ENCODE data around the gene PDIA6.

PDIA6 gene, protein sequence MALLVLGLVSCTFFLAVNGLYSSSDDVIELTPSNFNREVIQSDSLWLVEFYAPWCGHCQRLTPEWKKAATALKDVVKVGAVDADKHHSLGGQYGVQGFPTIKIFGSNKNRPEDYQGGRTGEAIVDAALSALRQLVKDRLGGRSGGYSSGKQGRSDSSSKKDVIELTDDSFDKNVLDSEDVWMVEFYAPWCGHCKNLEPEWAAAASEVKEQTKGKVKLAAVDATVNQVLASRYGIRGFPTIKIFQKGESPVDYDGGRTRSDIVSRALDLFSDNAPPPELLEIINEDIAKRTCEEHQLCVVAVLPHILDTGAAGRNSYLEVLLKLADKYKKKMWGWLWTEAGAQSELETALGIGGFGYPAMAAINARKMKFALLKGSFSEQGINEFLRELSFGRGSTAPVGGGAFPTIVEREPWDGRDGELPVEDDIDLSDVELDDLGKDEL

DNA sequence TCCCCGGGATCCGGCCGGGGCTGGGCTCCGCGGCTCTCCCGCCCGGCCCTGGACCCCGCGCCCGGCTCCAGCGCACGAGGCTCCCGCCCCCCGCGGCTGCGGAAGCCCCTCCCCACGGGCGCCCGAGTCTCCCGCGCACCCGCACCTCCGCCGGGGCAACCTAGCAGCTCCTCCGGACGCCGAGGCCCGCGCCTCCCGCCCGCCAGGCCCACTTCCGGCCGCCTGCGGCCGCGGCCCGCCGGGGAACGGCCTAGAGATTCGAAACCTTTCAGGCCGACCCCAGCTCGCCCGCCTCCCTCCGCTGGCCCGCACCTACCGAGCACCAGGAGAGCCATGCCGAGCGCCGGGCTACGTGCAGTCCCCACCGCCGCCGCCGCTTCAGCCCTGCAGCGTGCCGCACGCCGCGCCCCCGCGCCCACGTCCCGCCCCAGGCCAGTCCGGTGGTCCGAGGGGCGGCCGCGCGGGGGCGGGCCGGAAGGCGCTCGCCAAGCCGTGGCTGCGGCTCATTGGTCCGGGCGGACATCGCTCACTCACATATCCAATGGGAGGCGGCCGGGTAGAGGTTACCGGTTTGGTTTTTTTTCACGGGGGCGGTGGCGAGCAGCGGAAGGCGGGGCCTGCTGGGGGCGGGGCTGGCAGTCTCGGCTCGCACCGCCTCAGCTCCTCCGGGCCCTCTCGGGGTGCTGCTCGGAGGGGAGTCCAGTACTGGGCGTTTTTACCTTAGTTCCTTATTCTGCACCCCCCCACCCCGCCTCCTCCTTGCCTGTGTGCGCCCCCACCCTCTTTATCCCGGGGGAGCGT lies at the start of gene PDIA6:
Gene PDIA6, minus strand, starts transcription at position 424 of the 801 bp plus-strand sequence. Its CDS starts 89 bp downstream, at position 335.
- Histone ChIP-seq H3K36me3 (ENCODE audit: control insufficient read depth in 5 of 5, insufficient read depth in 5 of 5, low read length in 5 of 5) (no peaks in the 10 kb centered on the region), H3K9me3 (ENCODE audit: control insufficient read depth in 5 of 5, low read length in 5 of 5) (no peaks in the 10 kb centered on the region), H3K9ac (ENCODE audit: low read length in 5 of 5) (peak within 1 kb of the TSS; percentile 57 to 92 (median 85)), H3K27ac (ENCODE audit: low read depth, low read length) (peak within 1 kb of the TSS; percentile 62), H3K4me1 (ENCODE audit: control insufficient read depth in 5 of 5, insufficient read depth in 5 of 5, low read length in 5 of 5) (peaks cover 7 to 42% (median 37%) of the 10 kb centered on the region in 5 donors), H3K4me3 (ENCODE audit: low read depth in 1 of 5, low read length in 5 of 5) (peak within 1 kb of the TSS; percentile 66 to 88 (median 78)), H3K27me3 (ENCODE audit: control insufficient read depth in 5 of 5, insufficient read depth in 4 of 5, low read length in 5 of 5) (no peaks in the 10 kb centered on the region)

DNA sequence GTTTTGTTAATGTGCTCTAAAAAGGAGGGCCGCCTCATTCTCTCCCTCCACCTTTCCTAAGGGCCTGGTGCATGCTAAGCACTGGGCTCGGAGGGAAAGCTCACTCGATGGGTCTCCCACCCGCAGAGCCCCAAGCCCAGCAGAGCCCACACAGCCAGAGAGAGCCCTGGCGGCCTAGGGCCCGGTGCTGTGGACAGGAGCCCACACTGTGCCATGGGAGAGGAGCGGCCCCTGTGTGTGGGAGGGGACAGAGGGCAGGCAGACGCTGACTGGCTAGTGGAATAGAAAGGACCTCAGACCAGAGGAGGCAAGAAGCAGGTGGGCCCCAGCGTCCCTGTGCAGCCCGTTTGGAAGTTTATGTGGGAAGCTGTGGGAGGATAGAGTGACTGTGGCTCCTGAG lies 49.7 kb upstream of the PDIA6 start:
- Histone ChIP-seq H3K9me3 (ENCODE audit: control insufficient read depth in 5 of 5, low read length in 5 of 5) (no peaks in the 10 kb centered on the region), H3K36me3 (ENCODE audit: control insufficient read depth in 5 of 5, insufficient read depth in 5 of 5, low read length in 5 of 5) (no peaks in the 10 kb centered on the region), H3K4me3 (ENCODE audit: low read depth in 1 of 5, low read length in 5 of 5) (no peak overlapping the region), H3K9ac (ENCODE audit: low read length in 5 of 5) (no peak overlapping the region), H3K27me3 (ENCODE audit: control insufficient read depth in 5 of 5, insufficient read depth in 4 of 5, low read length in 5 of 5) (peaks cover 8 to 25% (median 16%) of the 10 kb centered on the region in 5 donors), H3K4me1 (ENCODE audit: control insufficient read depth in 5 of 5, insufficient read depth in 5 of 5, low read length in 5 of 5) (peaks cover 0 to 6% (median 0%) of the 10 kb centered on the region in 5 donors), H3K27ac (ENCODE audit: low read depth, low read length) (no peak overlapping the region)

DNA sequence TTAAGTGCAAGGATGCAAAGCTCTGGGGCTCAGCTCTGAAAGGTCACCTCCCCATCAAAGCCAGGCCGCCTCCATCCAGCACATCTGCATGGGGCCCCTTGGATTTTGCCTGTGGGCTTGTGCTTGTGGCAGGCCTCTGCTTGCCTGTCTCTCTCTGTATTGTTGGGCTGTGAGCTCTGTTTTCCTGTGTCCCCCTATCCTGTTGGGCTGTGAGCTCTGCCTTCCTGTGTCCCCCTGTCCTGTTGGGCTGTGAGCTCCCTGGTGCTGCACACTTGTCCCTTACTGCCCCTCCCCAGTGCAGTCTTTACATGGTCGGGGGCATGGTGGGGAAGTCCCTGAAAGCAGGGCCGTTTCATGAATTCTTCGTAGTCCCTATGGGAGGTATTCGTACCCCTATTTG lies 49.2 kb upstream of the PDIA6 start:
- Histone ChIP-seq H3K36me3 (ENCODE audit: control insufficient read depth in 5 of 5, insufficient read depth in 5 of 5, low read length in 5 of 5) (no peaks in the 10 kb centered on the region), H3K4me3 (ENCODE audit: low read depth in 1 of 5, low read length in 5 of 5) (no peak overlapping the region), H3K9ac (ENCODE audit: low read length in 5 of 5) (no peak overlapping the region), H3K27me3 (ENCODE audit: control insufficient read depth in 5 of 5, insufficient read depth in 4 of 5, low read length in 5 of 5) (peaks cover 8 to 25% (median 16%) of the 10 kb centered on the region in 5 donors), H3K9me3 (ENCODE audit: control insufficient read depth in 5 of 5, low read length in 5 of 5) (no peaks in the 10 kb centered on the region), H3K27ac (ENCODE audit: low read depth, low read length) (no peak overlapping the region), H3K4me1 (ENCODE audit: control insufficient read depth in 5 of 5, insufficient read depth in 5 of 5, low read length in 5 of 5) (peaks cover 0 to 6% (median 0%) of the 10 kb centered on the region in 5 donors)

DNA sequence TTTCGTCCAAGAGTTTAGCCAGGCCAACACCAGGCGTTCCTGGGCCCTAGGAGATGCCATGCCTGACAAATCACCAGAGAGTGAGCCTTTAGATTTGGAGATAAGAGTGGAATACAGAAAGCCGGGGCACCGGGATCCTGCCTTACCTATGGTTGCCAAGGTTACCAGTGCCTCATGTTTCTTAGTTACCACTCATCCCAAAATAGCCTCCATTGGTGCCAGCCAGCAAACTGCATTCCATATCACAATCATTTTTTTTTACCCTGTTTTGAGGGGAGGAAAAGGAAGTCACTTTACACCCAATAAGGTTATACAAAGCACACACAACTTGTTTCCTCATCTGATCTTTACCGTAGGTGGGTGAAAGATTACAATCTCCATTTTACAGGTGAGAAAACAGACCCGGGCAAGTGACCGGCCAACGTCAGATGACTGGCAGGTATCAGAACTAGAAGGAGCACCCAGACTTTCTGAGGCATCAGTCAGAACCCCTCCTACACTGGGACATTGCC lies 48.3 kb upstream of the PDIA6 start:
- Histone ChIP-seq H3K9ac (ENCODE audit: low read length in 5 of 5) (no peak overlapping the region), H3K27ac (ENCODE audit: low read depth, low read length) (no peak overlapping the region), H3K4me1 (ENCODE audit: control insufficient read depth in 5 of 5, insufficient read depth in 5 of 5, low read length in 5 of 5) (peaks cover 0 to 6% (median 0%) of the 10 kb centered on the region in 5 donors), H3K4me3 (ENCODE audit: low read depth in 1 of 5, low read length in 5 of 5) (no peak overlapping the region), H3K9me3 (ENCODE audit: control insufficient read depth in 5 of 5, low read length in 5 of 5) (no peaks in the 10 kb centered on the region), H3K36me3 (ENCODE audit: control insufficient read depth in 5 of 5, insufficient read depth in 5 of 5, low read length in 5 of 5) (no peaks in the 10 kb centered on the region), H3K27me3 (ENCODE audit: control insufficient read depth in 5 of 5, insufficient read depth in 4 of 5, low read length in 5 of 5) (peaks cover 8 to 24% (median 14%) of the 10 kb centered on the region in 5 donors)

DNA sequence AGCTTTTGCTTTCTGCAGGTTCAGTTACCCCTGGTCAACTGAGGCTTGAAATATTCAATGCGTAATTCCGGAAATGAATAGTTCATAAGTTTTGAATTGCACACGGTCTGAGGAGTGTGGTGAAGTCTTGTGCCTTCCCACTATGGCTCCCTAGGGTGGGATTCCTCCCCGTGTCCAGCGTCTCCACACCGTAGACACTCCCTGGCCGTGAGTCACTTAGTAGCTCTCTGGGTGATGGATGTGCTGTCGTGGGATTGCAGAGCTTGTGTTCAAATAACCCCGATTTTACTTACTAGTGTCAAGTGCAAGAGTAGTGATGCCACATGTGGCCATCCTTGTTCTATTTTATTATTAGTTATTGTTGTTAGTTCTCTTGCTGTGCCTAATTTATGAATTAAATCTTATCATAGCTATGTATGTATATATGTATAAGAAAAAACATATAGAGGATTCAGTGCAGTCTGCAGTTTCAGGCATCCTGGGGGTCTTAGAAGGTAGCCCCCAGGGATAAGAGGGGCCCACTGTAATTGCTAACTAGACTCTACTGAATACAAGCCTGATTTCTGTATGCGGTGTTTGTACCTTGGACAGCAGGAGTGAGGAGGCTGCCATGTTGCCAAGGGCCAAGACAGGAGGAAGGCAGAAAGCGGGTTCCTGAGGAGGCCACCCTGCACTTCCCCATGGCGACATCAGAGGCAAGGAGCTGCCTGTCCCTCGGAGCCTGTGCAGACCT lies 47.7 kb upstream of the PDIA6 start:
- peaks cover 0 to 6% (median 0%) of the 10 kb centered on the region in 5 donors for H3K4me1 ChIP-seq (ENCODE audit: control insufficient read depth in 5 of 5, insufficient read depth in 5 of 5, low read length in 5 of 5)
- H3K9me3 ChIP-seq (ENCODE audit: control insufficient read depth in 5 of 5, low read length in 5 of 5): no peaks in the 10 kb centered on the region
- no peak overlapping the region for H3K9ac ChIP-seq (ENCODE audit: low read length in 5 of 5)
- no peak overlapping the region for H3K27ac ChIP-seq (ENCODE audit: low read depth, low read length)
- no peaks in the 10 kb centered on the region for H3K36me3 ChIP-seq (ENCODE audit: control insufficient read depth in 5 of 5, insufficient read depth in 5 of 5, low read length in 5 of 5)
- peaks cover 8 to 18% (median 14%) of the 10 kb centered on the region in 5 donors for H3K27me3 ChIP-seq (ENCODE audit: control insufficient read depth in 5 of 5, insufficient read depth in 4 of 5, low read length in 5 of 5)
- no peak overlapping the region for H3K4me3 ChIP-seq (ENCODE audit: low read depth in 1 of 5, low read length in 5 of 5)

DNA sequence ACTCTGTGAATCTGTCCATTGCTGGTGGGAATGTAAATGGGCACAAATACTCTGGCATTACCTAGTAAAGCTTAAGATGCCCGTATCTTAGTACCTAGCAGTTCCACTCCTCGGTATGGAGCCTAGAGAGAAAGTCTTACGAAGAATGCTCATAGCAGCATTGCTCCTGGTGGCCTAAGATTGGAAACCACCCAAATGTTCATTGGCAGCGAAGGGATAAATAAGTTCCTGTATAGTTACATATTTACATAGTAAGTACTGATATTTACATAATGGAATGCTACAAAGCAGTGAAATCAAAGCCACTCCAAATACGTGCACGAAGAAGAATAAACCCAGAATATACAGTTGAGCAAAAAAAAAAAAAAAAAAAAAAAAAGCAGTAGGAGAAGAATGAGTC lies 46.7 kb upstream of the PDIA6 start:
- Histone ChIP-seq H3K27ac (ENCODE audit: low read depth, low read length) (no peak overlapping the region), H3K9ac (ENCODE audit: low read length in 5 of 5) (no peak overlapping the region), H3K36me3 (ENCODE audit: control insufficient read depth in 5 of 5, insufficient read depth in 5 of 5, low read length in 5 of 5) (no peaks in the 10 kb centered on the region), H3K9me3 (ENCODE audit: control insufficient read depth in 5 of 5, low read length in 5 of 5) (no peaks in the 10 kb centered on the region), H3K4me1 (ENCODE audit: control insufficient read depth in 5 of 5, insufficient read depth in 5 of 5, low read length in 5 of 5) (peaks cover 0 to 4% (median 0%) of the 10 kb centered on the region in 5 donors), H3K27me3 (ENCODE audit: control insufficient read depth in 5 of 5, insufficient read depth in 4 of 5, low read length in 5 of 5) (peaks cover 8 to 16% (median 12%) of the 10 kb centered on the region in 5 donors), H3K4me3 (ENCODE audit: low read depth in 1 of 5, low read length in 5 of 5) (no peak overlapping the region)

DNA sequence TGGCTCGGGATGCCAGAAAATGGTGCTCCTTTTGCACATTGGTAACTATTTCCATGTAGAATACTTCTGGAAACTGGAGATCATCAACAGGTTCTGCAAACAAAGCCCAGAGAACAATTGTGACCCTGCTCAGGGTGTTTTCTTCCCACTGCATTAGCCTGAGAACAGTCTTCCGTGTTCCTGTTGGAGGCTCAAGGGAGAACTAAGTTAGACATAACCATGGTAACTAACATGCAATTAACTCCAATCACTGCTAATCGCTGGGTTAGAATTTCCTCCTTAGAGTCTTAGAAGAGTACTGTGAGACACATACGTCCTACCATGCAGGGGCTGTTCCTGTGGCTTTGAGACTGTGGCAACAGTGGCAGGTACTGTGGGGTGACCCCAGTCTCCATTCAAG lies 36.0 kb upstream of the PDIA6 start:
- H3K27me3 ChIP-seq (ENCODE audit: control insufficient read depth in 5 of 5, insufficient read depth in 4 of 5, low read length in 5 of 5): peaks cover 0 to 5% (median 0%) of the 10 kb centered on the region in 5 donors
- H3K4me3 ChIP-seq (ENCODE audit: low read depth in 1 of 5, low read length in 5 of 5): no peak overlapping the region
- H3K9ac ChIP-seq (ENCODE audit: low read length in 5 of 5): no peak overlapping the region
- H3K36me3 ChIP-seq (ENCODE audit: control insufficient read depth in 5 of 5, insufficient read depth in 5 of 5, low read length in 5 of 5): no peaks in the 10 kb centered on the region
- peaks cover 0 to 2% (median 0%) of the 10 kb centered on the region in 5 donors for H3K9me3 ChIP-seq (ENCODE audit: control insufficient read depth in 5 of 5, low read length in 5 of 5)
- peaks cover 0 to 6% (median 0%) of the 10 kb centered on the region in 5 donors for H3K4me1 ChIP-seq (ENCODE audit: control insufficient read depth in 5 of 5, insufficient read depth in 5 of 5, low read length in 5 of 5)
- H3K27ac ChIP-seq (ENCODE audit: low read depth, low read length): no peak overlapping the region

DNA sequence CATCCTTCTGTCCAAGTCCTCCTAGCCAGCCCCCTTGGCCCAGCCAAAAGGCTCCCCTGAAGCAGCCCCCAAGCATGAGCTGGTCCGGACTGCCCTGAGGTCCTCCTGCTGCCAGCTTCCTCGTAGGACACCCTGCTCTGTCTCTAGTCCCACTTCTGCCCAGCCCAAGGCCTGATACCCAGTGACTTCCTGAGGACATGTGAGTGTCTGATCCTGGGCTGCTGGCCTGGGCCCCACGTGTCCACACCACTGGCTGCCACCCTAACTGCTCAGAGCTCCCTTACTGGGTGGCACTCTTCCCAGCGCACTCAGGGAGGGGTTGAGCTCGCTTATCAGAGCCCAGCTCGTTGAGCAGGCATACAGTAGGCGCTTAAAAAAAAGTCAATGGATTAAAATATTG lies 34.4 kb upstream of the PDIA6 start:
- Histone ChIP-seq H3K9me3 (ENCODE audit: control insufficient read depth in 5 of 5, low read length in 5 of 5) (peaks cover 0 to 10% (median 7%) of the 10 kb centered on the region in 5 donors), H3K27me3 (ENCODE audit: control insufficient read depth in 5 of 5, insufficient read depth in 4 of 5, low read length in 5 of 5) (peaks cover 0 to 5% (median 0%) of the 10 kb centered on the region in 5 donors), H3K4me1 (ENCODE audit: control insufficient read depth in 5 of 5, insufficient read depth in 5 of 5, low read length in 5 of 5) (peaks cover 0 to 6% (median 0%) of the 10 kb centered on the region in 5 donors), H3K9ac (ENCODE audit: low read length in 5 of 5) (no peak overlapping the region), H3K4me3 (ENCODE audit: low read depth in 1 of 5, low read length in 5 of 5) (no peak overlapping the region), H3K27ac (ENCODE audit: low read depth, low read length) (no peak overlapping the region), H3K36me3 (ENCODE audit: control insufficient read depth in 5 of 5, insufficient read depth in 5 of 5, low read length in 5 of 5) (no peaks in the 10 kb centered on the region)

DNA sequence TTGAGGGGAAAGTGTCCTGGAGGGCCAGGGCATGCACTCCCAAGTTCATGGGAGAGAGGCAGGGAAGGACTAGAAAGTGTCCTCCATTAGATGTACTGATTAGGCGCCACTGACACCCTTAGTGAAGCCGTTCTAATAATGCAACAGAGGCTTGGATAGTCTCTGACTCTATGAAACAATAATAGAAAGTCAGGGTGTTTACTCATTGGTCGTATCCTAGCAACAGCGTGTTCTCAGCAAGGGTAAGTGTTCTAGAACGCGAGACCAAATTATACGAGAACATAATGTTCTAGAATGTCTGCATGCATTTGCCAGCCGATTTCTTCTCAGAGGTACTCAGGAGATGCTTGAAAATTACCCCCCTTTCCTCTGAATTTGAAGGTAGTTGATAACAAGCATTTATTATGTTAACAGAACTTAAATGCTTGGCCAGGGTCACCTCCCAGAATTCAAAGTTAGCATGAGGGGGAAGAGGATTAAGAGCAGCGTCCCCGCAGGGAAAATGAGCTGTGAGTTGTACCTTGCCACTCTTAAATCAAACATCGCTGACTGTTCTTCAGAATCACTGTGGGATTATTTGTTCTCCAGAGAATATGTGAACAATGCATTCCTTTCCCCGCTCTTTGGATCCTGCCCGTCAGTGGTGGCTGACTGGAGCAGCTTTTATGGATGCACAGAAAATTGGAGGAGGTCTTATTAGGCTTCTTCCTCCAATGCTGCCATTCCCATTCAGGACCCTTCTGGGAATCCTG lies 33.7 kb upstream of the PDIA6 start:
- peaks cover 0 to 6% (median 0%) of the 10 kb centered on the region in 5 donors for H3K4me1 ChIP-seq (ENCODE audit: control insufficient read depth in 5 of 5, insufficient read depth in 5 of 5, low read length in 5 of 5)

More for the DNA sequence above, 33.7 kb upstream of the PDIA6 start:
- Histone ChIP-seq H3K4me3 (ENCODE audit: low read depth in 1 of 5, low read length in 5 of 5) (no peak overlapping the region), H3K27me3 (ENCODE audit: control insufficient read depth in 5 of 5, insufficient read depth in 4 of 5, low read length in 5 of 5) (peaks cover 0 to 5% (median 0%) of the 10 kb centered on the region in 5 donors), H3K36me3 (ENCODE audit: control insufficient read depth in 5 of 5, insufficient read depth in 5 of 5, low read length in 5 of 5) (no peaks in the 10 kb centered on the region), H3K9me3 (ENCODE audit: control insufficient read depth in 5 of 5, low read length in 5 of 5) (peaks cover 5 to 17% (median 14%) of the 10 kb centered on the region in 5 donors), H3K9ac (ENCODE audit: low read length in 5 of 5) (no peak overlapping the region), H3K27ac (ENCODE audit: low read depth, low read length) (no peak overlapping the region)
